WTC11 (cell line): ENCODE data around the gene ZNF775. TPM values are rescaled to one million over a fixed set of nuclear protein-coding genes. Genes with fewer than 3 reads are reported as not detected.
A peak's percentile ranks its signal among the peaks of the same experiment; 100 is the strongest.

Source experiments
- CREM ChIP-seq: sonication (generic); formaldehyde crosslinking; IDR thresholded peaks from 2 replicates; pipeline ENCODE4 v1.8.1; 2022; ENCODE audit warnings: mild to moderate bottlenecking, missing genetic modification reagents, moderate library complexity
- HMGXB4 ChIP-seq: sonication (generic); formaldehyde crosslinking; IDR thresholded peaks from 2 replicates; pipeline ENCODE4 v1.8.1; 2023; ENCODE audit warnings: mild to moderate bottlenecking, moderate library complexity, missing genetic modification reagents
- RORB ChIP-seq: fragments of 250-450 bp; sonication (Bioruptor Pico); IDR thresholded peaks from 2 replicates; pipeline ENCODE4 v1.9.0; 2021; ENCODE audit warnings: mild to moderate bottlenecking
- SOX15 ChIP-seq: fragments of 250-450 bp; sonication (Bioruptor Pico); IDR thresholded peaks from 2 replicates; pipeline ENCODE4 v1.9.0; 2021; ENCODE audit warnings: mild to moderate bottlenecking
- SP1 ChIP-seq: sonication (generic); formaldehyde crosslinking; conservative IDR thresholded peaks from 2 replicates; pipeline ENCODE4 v1.8.1; 2022; ENCODE audit warnings: missing genetic modification reagents
- STAT6 ChIP-seq: sonication (generic); formaldehyde crosslinking; conservative IDR thresholded peaks from 2 replicates; pipeline ENCODE4 v1.8.1; 2023; ENCODE audit warnings: mild to moderate bottlenecking, low read depth, missing genetic modification reagents, moderate library complexity
- TEAD1 ChIP-seq: sonication (generic); formaldehyde crosslinking; IDR thresholded peaks from 2 replicates; pipeline ENCODE4 v1.8.0; 2022; ENCODE audit warnings: mild to moderate bottlenecking, missing genetic modification reagents
- TEAD4 ChIP-seq: sonication (generic); formaldehyde crosslinking; IDR thresholded peaks from 2 replicates; pipeline ENCODE4 v1.8.0; 2022; ENCODE audit warnings: mild to moderate bottlenecking, missing genetic modification reagents
- USF2 ChIP-seq: sonication (generic); formaldehyde crosslinking; IDR thresholded peaks from 2 replicates; pipeline ENCODE4 v1.8.1; 2023; ENCODE audit warnings: mild to moderate bottlenecking, missing genetic modification reagents, moderate library complexity
- total RNA-seq: library from RNA; stranded (reverse); gene quantifications from 3 replicates; pipeline ENCODE4 v1.2.3, GENCODE V29; 2021
- TF ChIP-seq, protein P1 (sequence below): sonication (generic); formaldehyde crosslinking; IDR thresholded peaks from 2 replicates; pipeline ENCODE4 v1.8.0; 2022; ENCODE audit warnings: mild to moderate bottlenecking, missing genetic modification reagents
- TF ChIP-seq, protein P2 (sequence below): sonication (generic); formaldehyde crosslinking; IDR thresholded peaks from 2 replicates; pipeline ENCODE4 v1.8.1; 2022; ENCODE audit warnings: low read depth, mild to moderate bottlenecking, moderate library complexity, missing genetic modification reagents, borderline replicate concordance
- TF ChIP-seq, protein P3 (sequence below): sonication (generic); formaldehyde crosslinking; IDR thresholded peaks from 2 replicates; pipeline ENCODE4 v1.8.0; 2023; ENCODE audit warnings: missing genetic modification reagents, mild to moderate bottlenecking, borderline replicate concordance
- TF ChIP-seq, protein P4 (sequence below): fragments of 250-450 bp; sonication (Bioruptor Pico); IDR thresholded peaks from 2 replicates; pipeline ENCODE4 v1.9.0; 2021; ENCODE audit warnings: mild to moderate bottlenecking

Gene ZNF775
- total RNA-seq, 1 experiment from 2014 or later, result 25.4 TPM

DNA sequence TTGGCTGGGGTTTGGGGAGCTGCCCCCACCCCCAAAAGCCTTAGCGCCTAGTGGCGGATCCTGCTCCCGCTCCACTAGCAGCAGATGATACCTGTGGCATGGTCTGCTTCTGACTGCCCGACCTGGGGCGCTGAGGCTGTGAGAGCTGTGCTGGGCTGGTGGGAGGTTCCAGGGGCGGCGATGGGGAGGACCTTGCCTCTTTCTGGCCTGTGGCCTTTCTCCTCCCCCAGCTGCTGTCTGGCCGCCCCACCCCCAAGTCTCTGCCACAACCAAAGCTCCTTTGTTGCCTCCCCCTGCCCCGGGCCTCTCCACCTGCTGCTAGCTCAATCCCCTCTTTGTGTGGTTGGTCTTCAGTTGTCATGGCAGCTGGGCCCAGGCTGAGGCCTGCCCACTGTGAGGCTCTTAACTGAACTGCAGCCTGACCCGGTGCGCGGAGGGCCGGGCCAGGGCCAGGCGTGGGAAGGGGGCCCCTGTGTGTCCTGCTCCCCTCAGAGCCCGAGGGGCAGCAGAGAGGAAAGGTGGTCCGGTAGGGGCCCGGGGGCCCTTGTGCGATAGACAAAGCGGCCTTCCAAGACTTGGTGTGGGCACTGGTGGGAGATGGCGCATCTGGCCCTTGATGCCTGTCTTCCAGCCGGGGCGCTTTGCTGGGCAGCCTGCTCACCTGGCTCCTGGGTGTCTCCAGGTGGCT lies 4.7 kb downstream of the ZNF775 start (continued):
- TF ChIP-seq, protein P1, sequence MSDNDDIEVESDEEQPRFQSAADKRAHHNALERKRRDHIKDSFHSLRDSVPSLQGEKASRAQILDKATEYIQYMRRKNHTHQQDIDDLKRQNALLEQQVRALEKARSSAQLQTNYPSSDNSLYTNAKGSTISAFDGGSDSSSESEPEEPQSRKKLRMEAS (CRISPR knock-in tag), result peak; percentile 48; the same call in 1 of the 2 replicates
- TF ChIP-seq SP1 (CRISPR knock-in tag), result peak; percentile 85
- 0 out of 2 replicates have a peak, but pooled peaks have one; percentile 63 for TF ChIP-seq HMGXB4 (CRISPR knock-in tag)
- peak; percentile 70; the same call in 1 of the 2 replicates for TF ChIP-seq STAT6 (CRISPR knock-in tag)
- no peak for TF ChIP-seq TEAD1
- TF ChIP-seq SOX15 (CRISPR knock-in tag), result no peak
- TF ChIP-seq, protein P2, sequence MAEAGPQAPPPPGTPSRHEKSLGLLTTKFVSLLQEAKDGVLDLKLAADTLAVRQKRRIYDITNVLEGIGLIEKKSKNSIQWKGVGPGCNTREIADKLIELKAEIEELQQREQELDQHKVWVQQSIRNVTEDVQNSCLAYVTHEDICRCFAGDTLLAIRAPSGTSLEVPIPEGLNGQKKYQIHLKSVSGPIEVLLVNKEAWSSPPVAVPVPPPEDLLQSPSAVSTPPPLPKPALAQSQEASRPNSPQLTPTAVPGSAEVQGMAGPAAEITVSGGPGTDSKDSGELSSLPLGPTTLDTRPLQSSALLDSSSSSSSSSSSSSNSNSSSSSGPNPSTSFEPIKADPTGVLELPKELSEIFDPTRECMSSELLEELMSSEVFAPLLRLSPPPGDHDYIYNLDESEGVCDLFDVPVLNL (CRISPR knock-in tag), result no peak
- TF ChIP-seq, protein P3, sequence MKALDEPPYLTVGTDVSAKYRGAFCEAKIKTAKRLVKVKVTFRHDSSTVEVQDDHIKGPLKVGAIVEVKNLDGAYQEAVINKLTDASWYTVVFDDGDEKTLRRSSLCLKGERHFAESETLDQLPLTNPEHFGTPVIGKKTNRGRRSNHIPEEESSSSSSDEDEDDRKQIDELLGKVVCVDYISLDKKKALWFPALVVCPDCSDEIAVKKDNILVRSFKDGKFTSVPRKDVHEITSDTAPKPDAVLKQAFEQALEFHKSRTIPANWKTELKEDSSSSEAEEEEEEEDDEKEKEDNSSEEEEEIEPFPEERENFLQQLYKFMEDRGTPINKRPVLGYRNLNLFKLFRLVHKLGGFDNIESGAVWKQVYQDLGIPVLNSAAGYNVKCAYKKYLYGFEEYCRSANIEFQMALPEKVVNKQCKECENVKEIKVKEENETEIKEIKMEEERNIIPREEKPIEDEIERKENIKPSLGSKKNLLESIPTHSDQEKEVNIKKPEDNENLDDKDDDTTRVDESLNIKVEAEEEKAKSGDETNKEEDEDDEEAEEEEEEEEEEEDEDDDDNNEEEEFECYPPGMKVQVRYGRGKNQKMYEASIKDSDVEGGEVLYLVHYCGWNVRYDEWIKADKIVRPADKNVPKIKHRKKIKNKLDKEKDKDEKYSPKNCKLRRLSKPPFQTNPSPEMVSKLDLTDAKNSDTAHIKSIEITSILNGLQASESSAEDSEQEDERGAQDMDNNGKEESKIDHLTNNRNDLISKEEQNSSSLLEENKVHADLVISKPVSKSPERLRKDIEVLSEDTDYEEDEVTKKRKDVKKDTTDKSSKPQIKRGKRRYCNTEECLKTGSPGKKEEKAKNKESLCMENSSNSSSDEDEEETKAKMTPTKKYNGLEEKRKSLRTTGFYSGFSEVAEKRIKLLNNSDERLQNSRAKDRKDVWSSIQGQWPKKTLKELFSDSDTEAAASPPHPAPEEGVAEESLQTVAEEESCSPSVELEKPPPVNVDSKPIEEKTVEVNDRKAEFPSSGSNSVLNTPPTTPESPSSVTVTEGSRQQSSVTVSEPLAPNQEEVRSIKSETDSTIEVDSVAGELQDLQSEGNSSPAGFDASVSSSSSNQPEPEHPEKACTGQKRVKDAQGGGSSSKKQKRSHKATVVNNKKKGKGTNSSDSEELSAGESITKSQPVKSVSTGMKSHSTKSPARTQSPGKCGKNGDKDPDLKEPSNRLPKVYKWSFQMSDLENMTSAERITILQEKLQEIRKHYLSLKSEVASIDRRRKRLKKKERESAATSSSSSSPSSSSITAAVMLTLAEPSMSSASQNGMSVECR (CRISPR knock-in tag), result no peak
- TF ChIP-seq RORB (CRISPR knock-in tag), result no peak
- peak; percentile 31; the same call in 1 of the 2 replicates for TF ChIP-seq USF2 (CRISPR knock-in tag)
- peak; percentile 70; the same call in 1 of the 2 replicates for TF ChIP-seq CREM (CRISPR knock-in tag)
- no peak for TF ChIP-seq TEAD4 (CRISPR knock-in tag)
- TF ChIP-seq, protein P4, sequence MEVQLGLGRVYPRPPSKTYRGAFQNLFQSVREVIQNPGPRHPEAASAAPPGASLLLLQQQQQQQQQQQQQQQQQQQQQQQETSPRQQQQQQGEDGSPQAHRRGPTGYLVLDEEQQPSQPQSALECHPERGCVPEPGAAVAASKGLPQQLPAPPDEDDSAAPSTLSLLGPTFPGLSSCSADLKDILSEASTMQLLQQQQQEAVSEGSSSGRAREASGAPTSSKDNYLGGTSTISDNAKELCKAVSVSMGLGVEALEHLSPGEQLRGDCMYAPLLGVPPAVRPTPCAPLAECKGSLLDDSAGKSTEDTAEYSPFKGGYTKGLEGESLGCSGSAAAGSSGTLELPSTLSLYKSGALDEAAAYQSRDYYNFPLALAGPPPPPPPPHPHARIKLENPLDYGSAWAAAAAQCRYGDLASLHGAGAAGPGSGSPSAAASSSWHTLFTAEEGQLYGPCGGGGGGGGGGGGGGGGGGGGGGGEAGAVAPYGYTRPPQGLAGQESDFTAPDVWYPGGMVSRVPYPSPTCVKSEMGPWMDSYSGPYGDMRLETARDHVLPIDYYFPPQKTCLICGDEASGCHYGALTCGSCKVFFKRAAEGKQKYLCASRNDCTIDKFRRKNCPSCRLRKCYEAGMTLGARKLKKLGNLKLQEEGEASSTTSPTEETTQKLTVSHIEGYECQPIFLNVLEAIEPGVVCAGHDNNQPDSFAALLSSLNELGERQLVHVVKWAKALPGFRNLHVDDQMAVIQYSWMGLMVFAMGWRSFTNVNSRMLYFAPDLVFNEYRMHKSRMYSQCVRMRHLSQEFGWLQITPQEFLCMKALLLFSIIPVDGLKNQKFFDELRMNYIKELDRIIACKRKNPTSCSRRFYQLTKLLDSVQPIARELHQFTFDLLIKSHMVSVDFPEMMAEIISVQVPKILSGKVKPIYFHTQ, result no peak
